B cell (primary cell): ENCODE measurements around the gene CDKN2C.

Experiments
- EZH2 ChIP-seq: IDR thresholded peaks from 2 replicates; pipeline ENCODE4 v1.6.1; 2012; ENCODE audit warnings: borderline replicate concordance, low read depth, mild to moderate bottlenecking, moderate library complexity, low read length; ENCODE audit not compliant: insufficient read depth, poor library complexity, severe bottlenecking
- TF ChIP-seq, protein P1 (sequence below): fragments of 200-600 bp; IDR thresholded peaks from one replicate; pipeline ENCODE4 v1.8.0; 2022; ENCODE audit warnings: antibody characterized with exemption, mild to moderate bottlenecking

- TF ChIP-seq, protein P1, sequence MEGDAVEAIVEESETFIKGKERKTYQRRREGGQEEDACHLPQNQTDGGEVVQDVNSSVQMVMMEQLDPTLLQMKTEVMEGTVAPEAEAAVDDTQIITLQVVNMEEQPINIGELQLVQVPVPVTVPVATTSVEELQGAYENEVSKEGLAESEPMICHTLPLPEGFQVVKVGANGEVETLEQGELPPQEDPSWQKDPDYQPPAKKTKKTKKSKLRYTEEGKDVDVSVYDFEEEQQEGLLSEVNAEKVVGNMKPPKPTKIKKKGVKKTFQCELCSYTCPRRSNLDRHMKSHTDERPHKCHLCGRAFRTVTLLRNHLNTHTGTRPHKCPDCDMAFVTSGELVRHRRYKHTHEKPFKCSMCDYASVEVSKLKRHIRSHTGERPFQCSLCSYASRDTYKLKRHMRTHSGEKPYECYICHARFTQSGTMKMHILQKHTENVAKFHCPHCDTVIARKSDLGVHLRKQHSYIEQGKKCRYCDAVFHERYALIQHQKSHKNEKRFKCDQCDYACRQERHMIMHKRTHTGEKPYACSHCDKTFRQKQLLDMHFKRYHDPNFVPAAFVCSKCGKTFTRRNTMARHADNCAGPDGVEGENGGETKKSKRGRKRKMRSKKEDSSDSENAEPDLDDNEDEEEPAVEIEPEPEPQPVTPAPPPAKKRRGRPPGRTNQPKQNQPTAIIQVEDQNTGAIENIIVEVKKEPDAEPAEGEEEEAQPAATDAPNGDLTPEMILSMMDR = no peak
- TF ChIP-seq EZH2 = no peak
Measured at GRCh38 chr1:50985094-50985493, 15.0 kb downstream of the CDKN2C start.
